ENCODE data around the gene CDKN2B-AS1. TPM values are rescaled to one million over a fixed set of nuclear protein-coding genes. Genes with fewer than 3 reads are reported as not detected.

The CDKN2B-AS1 gene
- total RNA-seq, 1 experiment from 2014 or later, result not detected

DNA sequence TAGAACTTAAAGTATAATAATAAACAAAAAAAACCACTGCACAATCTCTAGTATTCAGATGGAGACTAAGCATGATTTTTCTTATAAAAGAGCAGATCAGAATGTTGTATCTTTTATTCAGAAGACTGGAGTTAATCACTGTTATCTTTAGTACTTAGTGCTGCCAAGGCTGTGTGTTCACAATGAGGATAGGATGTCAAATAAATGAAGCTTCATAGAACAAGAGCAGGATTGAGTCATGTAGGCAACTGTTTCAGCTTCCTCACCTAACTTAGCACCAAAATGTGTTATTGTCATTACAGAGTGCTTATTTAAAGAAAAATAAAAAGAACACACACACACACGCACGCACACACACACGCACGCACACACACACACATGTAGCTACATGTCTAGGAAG is 72.6 kb downstream of the CDKN2B-AS1 start:
- Mint-ChIP-seq H3K27me3 (ENCODE audit: low read depth) (no peaks in the 10 kb centered on the region), H3K36me3 (ENCODE audit: insufficient read depth in 1 of 3, low read depth in 3 of 3) (no peaks in the 10 kb centered on the region; a peak in 1 of 7 replicates), H3K4me1 (no peaks in the 10 kb centered on the region), H3K27ac (no peak overlapping the region), H3K9me3 (no peaks in the 10 kb centered on the region), H3K4me3 (no peak overlapping the region)
- Histone ChIP-seq H3K9ac (ENCODE audit: extremely low read depth, insufficient read length, low read length) (no peak overlapping the region), H3K9me3 (ENCODE audit: control insufficient read depth, low read depth, low read length) (no peaks in the 10 kb centered on the region), H2BK15ac (ENCODE audit: low read depth, low read length) (no peak overlapping the region), H3T11ph (ENCODE audit: low read length) (no peak overlapping the region), H3K18ac (ENCODE audit: insufficient read length, low read depth, low read length) (no peak overlapping the region), H2BK12ac (ENCODE audit: insufficient read length, low read depth, low read length) (no peak overlapping the region), H2BK120ac (ENCODE audit: low read depth, low read length, poor library complexity, severe bottlenecking) (no peak overlapping the region), H3K23me2 (ENCODE audit: insufficient read length, low read depth, low read length, poor library complexity, severe bottlenecking) (no peaks in the 10 kb centered on the region), H4K5ac (ENCODE audit: insufficient read length, low read depth, low read length) (no peak overlapping the region), H3K4ac (ENCODE audit: low read depth, low read length) (no peak overlapping the region), H2AK5ac (ENCODE audit: insufficient read length, low read length) (no peak overlapping the region), H3K4me1 (ENCODE audit: insufficient read depth, low read length) (no peaks in the 10 kb centered on the region), H3K27me3 (ENCODE audit: insufficient read depth, low read length) (no peaks in the 10 kb centered on the region), H3K23ac (ENCODE audit: insufficient read length, low read depth, low read length) (no peak overlapping the region), H3K14ac (ENCODE audit: insufficient read depth, low read length) (no peak overlapping the region), H4K91ac (ENCODE audit: insufficient read length, low read depth, low read length) (no peak overlapping the region), H3K56ac (ENCODE audit: insufficient read length, low read depth, low read length) (no peak overlapping the region), H3K79me1 (ENCODE audit: insufficient read depth, low read depth, low read length, poor library complexity, severe bottlenecking) (no peaks in the 10 kb centered on the region), H3K79me2 (ENCODE audit: insufficient read depth, low read length) (no peaks in the 10 kb centered on the region), H3K27ac (ENCODE audit: insufficient read length, low read depth, low read length) (no peak overlapping the region), H3K4me2 (ENCODE audit: insufficient read depth, insufficient read length, low read length) (no peak overlapping the region), H4K8ac (replicated peaks; ENCODE audit: insufficient read length, low read depth, low read length) (no peak overlapping the region), H2BK5ac (ENCODE audit: insufficient read length, low read length) (no peak overlapping the region), H4K20me1 (ENCODE audit: control insufficient read depth, insufficient read depth, insufficient read length) (no peaks in the 10 kb centered on the region), H2AFZ (ENCODE audit: low read length) (no peak overlapping the region), H2BK20ac (ENCODE audit: low read depth, low read length, poor library complexity, severe bottlenecking) (no peak overlapping the region)
- TF ChIP-seq, protein P1, sequence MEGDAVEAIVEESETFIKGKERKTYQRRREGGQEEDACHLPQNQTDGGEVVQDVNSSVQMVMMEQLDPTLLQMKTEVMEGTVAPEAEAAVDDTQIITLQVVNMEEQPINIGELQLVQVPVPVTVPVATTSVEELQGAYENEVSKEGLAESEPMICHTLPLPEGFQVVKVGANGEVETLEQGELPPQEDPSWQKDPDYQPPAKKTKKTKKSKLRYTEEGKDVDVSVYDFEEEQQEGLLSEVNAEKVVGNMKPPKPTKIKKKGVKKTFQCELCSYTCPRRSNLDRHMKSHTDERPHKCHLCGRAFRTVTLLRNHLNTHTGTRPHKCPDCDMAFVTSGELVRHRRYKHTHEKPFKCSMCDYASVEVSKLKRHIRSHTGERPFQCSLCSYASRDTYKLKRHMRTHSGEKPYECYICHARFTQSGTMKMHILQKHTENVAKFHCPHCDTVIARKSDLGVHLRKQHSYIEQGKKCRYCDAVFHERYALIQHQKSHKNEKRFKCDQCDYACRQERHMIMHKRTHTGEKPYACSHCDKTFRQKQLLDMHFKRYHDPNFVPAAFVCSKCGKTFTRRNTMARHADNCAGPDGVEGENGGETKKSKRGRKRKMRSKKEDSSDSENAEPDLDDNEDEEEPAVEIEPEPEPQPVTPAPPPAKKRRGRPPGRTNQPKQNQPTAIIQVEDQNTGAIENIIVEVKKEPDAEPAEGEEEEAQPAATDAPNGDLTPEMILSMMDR (conservative IDR thresholded peaks at IDR 0.05), result no peak
- DNase-seq, result no peak
- WGBS (ENCODE audit: extremely low coverage, insufficient read length, low lambda C conversion rate), result no CpG with 5 or more reads among the region's 4 CpGs

Data from H9 (cell line).